Panc1 (cell line): ENCODE data around the gene CLCN2. TPM values are rescaled to one million over a fixed set of nuclear protein-coding genes. Genes with fewer than 3 reads are reported as not detected.

Experiments
- ATAC-seq: fragments of 200-7000 bp; cut with Tn5 transposase; 2 replicates; pipeline ENCODE4 v1.9.1; 2020; ENCODE audit warnings: mild to moderate bottlenecking, moderate library complexity
- BruUV-seq: library from RNA; stranded (reverse); fragments of 400-500 nt; replicated peaks from 2 replicates; lab custom pipeline; 2021; lab: Mats Ljungman, UMichigan
- CTCF ChIA-PET: fragments of 300-600 bp; sonication (Branson Sonifier 250); formaldehyde crosslinking; loops from one replicate; lab custom pipeline; 2022; ENCODE audit warnings: antibody characterized with exemption; lab: Charles Lee
- POLR2A ChIA-PET: fragments of 300-600 bp; sonication (Branson Sonifier 250); formaldehyde crosslinking; loops from one replicate; lab custom pipeline; 2022; ENCODE audit warnings: antibody characterized with exemption; lab: Charles Lee
- DNase-seq: peaks from one replicate; pipeline ENCODE4 v3.0.0-alpha.2; 2010; ENCODE audit warnings: low read depth, low spot score
- H3K27ac ChIP-seq: 2 replicates; pipeline ENCODE4 v1.5.1; 2011; ENCODE audit warnings: mild to moderate bottlenecking, low read length, inconsistent platforms
- H3K27me3 ChIP-seq: fragments of 200-500 bp; sonication (Bioruptor generic); 2 replicates; pipeline ENCODE4 v1.6.0; 2014; ENCODE audit warnings: low read length, inconsistent platforms; ENCODE audit not compliant: control insufficient read depth, insufficient read depth
- H3K36me3 ChIP-seq: fragments of 200-500 bp; sonication (Bioruptor generic); 2 replicates; pipeline ENCODE4 v1.5.1; 2014; ENCODE audit warnings: inconsistent platforms, mild to moderate bottlenecking, low read length, moderate library complexity; ENCODE audit not compliant: control insufficient read depth, insufficient read depth
- H3K4me1 ChIP-seq: 2 replicates; pipeline ENCODE4 v1.5.1; 2011; ENCODE audit warnings: inconsistent platforms, mild to moderate bottlenecking, low read length, moderate library complexity; ENCODE audit not compliant: control insufficient read depth, insufficient read depth
- H3K4me3 ChIP-seq, 2 experiments: 2 replicates each; pipeline ENCODE4 v1.5.1; 2011 to 2012; ENCODE audit warnings: low read depth in 2 of 2, low read length in 2 of 2, mild to moderate bottlenecking in 2 of 2, inconsistent platforms in 1 of 2, moderate library complexity in 1 of 2
- H3K9me3 ChIP-seq: fragments of 200-500 bp; sonication (Bioruptor generic); 2 replicates; pipeline ENCODE4 v1.5.1; 2014; ENCODE audit warnings: low read depth, mild to moderate bottlenecking, inconsistent platforms, low read length, moderate library complexity; ENCODE audit not compliant: control insufficient read depth, insufficient read depth
- CTCF ChIP-seq: fragments of 450-650 bp; IDR thresholded peaks from 2 replicates; pipeline ENCODE4 v1.5.1; 2017; ENCODE audit warnings: mild to moderate bottlenecking
- POLR2AphosphoS5 ChIP-seq: IDR thresholded peaks from 2 replicates; pipeline ENCODE4 v1.6.1; 2012; ENCODE audit warnings: mild to moderate bottlenecking, low read depth, low read length, moderate library complexity
- REST ChIP-seq, 2 experiments: IDR thresholded peaks; 2 replicates each; pipeline ENCODE4 v1.6.1; 2011 to 2012; ENCODE audit warnings: low read depth in 2 of 2, control low read depth in 1 of 2, low read length in 1 of 2, mild to moderate bottlenecking in 1 of 2, moderate library complexity in 1 of 2; ENCODE audit not compliant: insufficient read depth in 1 of 2
- SIN3A ChIP-seq: IDR thresholded peaks from 2 replicates; pipeline ENCODE4 v1.6.1; 2012; ENCODE audit warnings: low read depth, mild to moderate bottlenecking, low read length, moderate library complexity, borderline replicate concordance; ENCODE audit not compliant: insufficient read depth
- TCF7L2 ChIP-seq: IDR thresholded peaks from 2 replicates; pipeline ENCODE4 v1.6.1; 2011; ENCODE audit warnings: mild to moderate bottlenecking, low read depth, low read length, inconsistent platforms
- in situ Hi-C: cut with HindIII; loops from 2 replicates; pipeline ENCODE4 v1.10.0; 2016; ENCODE audit warnings: low sequenced_read_pairs, low pct_unique_long_range_greater_than_20kb
- intact Hi-C: fragments of 100-400 bp; cut with micrococcal nuclease; formaldehyde crosslinking; loops from one replicate; pipeline ENCODE4 v1.10.0; 2022; ENCODE audit not compliant: unreplicated experiment
- total RNA-seq: library from RNA; stranded (reverse); gene quantifications from one replicate; pipeline ENCODE4 v1.2.1, GENCODE V29; 2021; ENCODE audit not compliant: unreplicated experiment

Gene CLCN2
- total RNA-seq, 1 experiment from 2014 or later = 22.5 TPM

GRCh38 chr3:184323696-184324095 lies 37.7 kb downstream of the CLCN2 start:
- CTCF ChIA-PET = no interaction called here
- no peak for TF ChIP-seq REST (IDR thresholded peaks at IDR 0.05; ENCODE audit: insufficient read depth in 1 of 2, low read depth in 2 of 2, low read length in 1 of 2)
- TF ChIP-seq CTCF = no peak
- no peak; the same call in 1 of the 2 replicates for TF ChIP-seq POLR2AphosphoS5
- no peak for TF ChIP-seq SIN3A
- no peak for TF ChIP-seq TCF7L2
- H3K4me1 ChIP-seq = peaks cover 21% of the 10 kb centered on the region
- in situ Hi-C loops = no loop called here
- no peak overlapping the region for H3K27ac ChIP-seq
- no peaks in the 10 kb centered on the region for H3K9me3 ChIP-seq
- no peaks in the 10 kb centered on the region for H3K27me3 ChIP-seq
- ATAC-seq = no peak
- POLR2A ChIA-PET = no interaction called here
- no peak overlapping the region for H3K4me3 ChIP-seq
- BruUV-seq = no TSS peak
- peaks cover 75% of the 10 kb centered on the region for H3K36me3 ChIP-seq
- intact Hi-C loops = no loop called here
- no peak for DNase-seq

GRCh38 chr3:184322731-184323487 lies 38.5 kb downstream of the CLCN2 start:
- no peak for ATAC-seq
- Histone ChIP-seq H3K27me3 (no peaks in the 10 kb centered on the region), H3K27ac (no peak overlapping the region; the same call in 1 of the 2 replicates), H3K36me3 (peaks cover 78% of the 10 kb centered on the region), H3K9me3 (no peaks in the 10 kb centered on the region), H3K4me1 (peaks cover 29% of the 10 kb centered on the region), H3K4me3 (no peak overlapping the region)
- no TSS peak for BruUV-seq
- ChIA-PET POLR2A (interaction anchor here (0.5 kb wide), 1 partner anchor 1500 kb away, joined by 3 read pairs; no protein-coding TSS in a partner anchor), CTCF (no interaction called here)
- in situ Hi-C loops (no loop called here), intact Hi-C loops (no loop called here)
- DNase-seq = no peak
- TF ChIP-seq SIN3A = no peak
- no peak for TF ChIP-seq POLR2AphosphoS5

- intact Hi-C loops (no loop called here), in situ Hi-C loops (no loop called here)
- H3K27me3 ChIP-seq = no peaks in the 10 kb centered on the region
- CTCF ChIA-PET = no interaction called here
- ATAC-seq (no peak), DNase-seq (no peak)
- H3K4me3 ChIP-seq = no peak overlapping the region
- peaks cover 41% of the 10 kb centered on the region for H3K4me1 ChIP-seq
- no peak overlapping the region; the same call in 1 of the 2 replicates for H3K27ac ChIP-seq
- POLR2A ChIA-PET = no interaction called here
- TF ChIP-seq TCF7L2 (no peak), POLR2AphosphoS5 (no peak), CTCF (no peak), REST (IDR thresholded peaks at IDR 0.05; ENCODE audit: insufficient read depth in 1 of 2, low read depth in 2 of 2, low read length in 1 of 2) (no peak), SIN3A (no peak)
- no TSS peak for BruUV-seq
- peaks cover 71% of the 10 kb centered on the region for H3K36me3 ChIP-seq
- no peaks in the 10 kb centered on the region for H3K9me3 ChIP-seq
Observed at GRCh38 chr3:184321666-184322065, 39.7 kb downstream of the CLCN2 start.
